ENCODE results near the gene NEK10. TPM values are rescaled to one million over a fixed set of nuclear protein-coding genes. Genes with fewer than 3 reads are reported as not detected.
A peak's percentile ranks its signal among the peaks of the same experiment; 100 is the strongest.

Gene NEK10
- total and polyA plus RNA-seq, 2 of the 13 experiments (the other 11 are each of a cell fraction or from before 2014, with no cell fraction given): 2.8 to 14.2 TPM

GRCh38 chr3:27368831-27369607 lies at the start of gene NEK10 (continued):
- TF ChIP-seq EP300 (IDR thresholded peaks at IDR 0.05; ENCODE audit: low read depth in 2 of 2, low read length in 2 of 2): no peak
- TF ChIP-seq EP300 (CRISPR knock-in tag; IDR thresholded peaks at IDR 0.05; ENCODE audit: borderline replicate concordance): no peak; the same call in 1 of the 2 replicates
- TF ChIP-seq ZNF562 (CRISPR knock-in tag; IDR thresholded peaks at IDR 0.05; ENCODE audit: borderline replicate concordance): no peak
- TF ChIP-seq ZNF235 (CRISPR knock-in tag; IDR thresholded peaks at IDR 0.05; ENCODE audit: borderline replicate concordance): no peak
- peak; percentile 15; the same call in 1 of the 2 replicates for TF ChIP-seq ZNF292 (CRISPR knock-in tag; IDR thresholded peaks at IDR 0.05; ENCODE audit: borderline replicate concordance, low read depth)
- TF ChIP-seq MAX (IDR thresholded peaks at IDR 0.05): peak; percentile 64
- no peak for TF ChIP-seq ZNF33A (CRISPR knock-in tag; IDR thresholded peaks at IDR 0.05; ENCODE audit: borderline replicate concordance)
- 0 out of 4 replicates have a peak, but pooled peaks of 1 of the 2 experiments have one; percentile 46 for TF ChIP-seq HMGXB4 (CRISPR knock-in tag; IDR thresholded peaks at IDR 0.05; ENCODE audit: borderline replicate concordance in 1 of 2, low read depth in 1 of 2)
- TF ChIP-seq SALL2 (CRISPR knock-in tag; IDR thresholded peaks at IDR 0.05): peak; percentile 55; the same call in 1 of the 2 replicates
- 0 out of 2 replicates have a peak, but pooled peaks have one; percentile 27 for TF ChIP-seq NCOA2 (CRISPR knock-in tag; IDR thresholded peaks at IDR 0.05)
- no peak for TF ChIP-seq SMAD9 (CRISPR knock-in tag; IDR thresholded peaks at IDR 0.05)
- TF ChIP-seq SIN3B (IDR thresholded peaks at IDR 0.05; ENCODE audit: low read length): peak; percentile 65
- peak; percentile 98 for TF ChIP-seq U2AF2 (IDR thresholded peaks at IDR 0.05; ENCODE audit: low read depth, low read length)
- no peak for TF ChIP-seq ZKSCAN8 (CRISPR knock-in tag; IDR thresholded peaks at IDR 0.05; ENCODE audit: borderline replicate concordance)
- TF ChIP-seq ZNF383 (CRISPR knock-in tag; IDR thresholded peaks at IDR 0.05; ENCODE audit: borderline replicate concordance): no peak
- no peak for TF ChIP-seq ZNF737 (CRISPR knock-in tag; IDR thresholded peaks at IDR 0.05; ENCODE audit: borderline replicate concordance)
- TF ChIP-seq ELF1 (CRISPR knock-in tag; IDR thresholded peaks at IDR 0.05): no peak; the same call in 1 of the 2 replicates
- TF ChIP-seq RFXANK (CRISPR knock-in tag; IDR thresholded peaks at IDR 0.05): peak; percentile 68; the same call in 1 of the 2 replicates
- no peak for TF ChIP-seq ATM (IDR thresholded peaks at IDR 0.05; ENCODE audit: borderline replicate concordance)
- no peak for TF ChIP-seq THAP8 (CRISPR knock-in tag; IDR thresholded peaks at IDR 0.05; ENCODE audit: borderline replicate concordance)
- TF ChIP-seq GATAD1 (CRISPR knock-in tag; IDR thresholded peaks at IDR 0.05): peak; percentile 88
- TF ChIP-seq SATB2 (CRISPR knock-in tag; IDR thresholded peaks at IDR 0.05): no peak
- no peak for TF ChIP-seq CAMTA2 (CRISPR knock-in tag; IDR thresholded peaks at IDR 0.05; ENCODE audit: borderline replicate concordance)
- no peak for TF ChIP-seq TAF15 (IDR thresholded peaks at IDR 0.05; ENCODE audit: low read depth, low read length, poor library complexity, severe bottlenecking)
- TF ChIP-seq ATRX (CRISPR knock-in tag; IDR thresholded peaks at IDR 0.05; ENCODE audit: borderline replicate concordance): no peak
- TF ChIP-seq GZF1 (CRISPR knock-in tag; IDR thresholded peaks at IDR 0.05): no peak; the same call in 1 of the 2 replicates
- TF ChIP-seq SCMH1 (CRISPR knock-in tag; IDR thresholded peaks at IDR 0.05; ENCODE audit: borderline replicate concordance): no peak
- no peak for TF ChIP-seq NR2F1 (CRISPR knock-in tag; IDR thresholded peaks at IDR 0.05)
- no peak for TF ChIP-seq ZNF558 (CRISPR knock-in tag; IDR thresholded peaks at IDR 0.05; ENCODE audit: borderline replicate concordance)

Measured in HepG2 (cell line).